ENCODE results near the gene CDKN1A.

CDKN1A gene

GRCh38 chr6:36699348-36699747 is 20.8 kb downstream of the CDKN1A start:
- no peaks in the 10 kb centered on the region for H3K27me3 ChIP-seq (replicated peaks; ENCODE audit: insufficient read depth, low read length)
- H2AFZ ChIP-seq (ENCODE audit: low read length): no peak overlapping the region
- no peaks in the 10 kb centered on the region for H3F3A ChIP-seq (ENCODE audit: insufficient read depth, low read length)
- H3K9ac ChIP-seq (ENCODE audit: low read length): no peak overlapping the region
- TF ChIP-seq CTCF (IDR thresholded peaks at IDR 0.05; ENCODE audit: low read length) (no peak), EZH2 (optimal IDR thresholded peaks at IDR 0.05; ENCODE audit: low read depth, low read length) (no peak), EZH2phosphoT487 (IDR thresholded peaks at IDR 0.05; ENCODE audit: low read length) (no peak)
- H3K36me3 ChIP-seq (replicated peaks; ENCODE audit: insufficient read depth, low read length): no peaks in the 10 kb centered on the region
- H3K4me3 ChIP-seq (ENCODE audit: low read length): no peak overlapping the region
- H3K9me3 ChIP-seq (replicated peaks; ENCODE audit: insufficient read depth, low read length): no peaks in the 10 kb centered on the region
- no peaks in the 10 kb centered on the region for H3K9me2 ChIP-seq (replicated peaks; ENCODE audit: insufficient read depth, low read length)
- no peaks in the 10 kb centered on the region for H3K79me2 ChIP-seq (ENCODE audit: low read length)
- H3K4me1 ChIP-seq (ENCODE audit: low read length): no peaks in the 10 kb centered on the region
- H3K4me2 ChIP-seq (ENCODE audit: low read depth, low read length): no peak overlapping the region
- DNase-seq: no peak
- no peaks in the 10 kb centered on the region for H4K20me1 ChIP-seq (ENCODE audit: insufficient read depth, low read length)
- H3K27ac ChIP-seq (ENCODE audit: low read length): no peak overlapping the region

- no peak overlapping the region for H3K4me2 ChIP-seq (ENCODE audit: low read depth, low read length)
- no peaks in the 10 kb centered on the region for H3K79me2 ChIP-seq (ENCODE audit: low read length)
- no peak for TF ChIP-seq CTCF (IDR thresholded peaks at IDR 0.05; ENCODE audit: low read length)
- TF ChIP-seq EZH2 (optimal IDR thresholded peaks at IDR 0.05; ENCODE audit: low read depth, low read length): no peak
- TF ChIP-seq EZH2phosphoT487 (IDR thresholded peaks at IDR 0.05; ENCODE audit: low read length): no peak
- no peaks in the 10 kb centered on the region for H3K9me2 ChIP-seq (replicated peaks; ENCODE audit: insufficient read depth, low read length)
- H3K27me3 ChIP-seq (replicated peaks; ENCODE audit: insufficient read depth, low read length): no peaks in the 10 kb centered on the region
- no peaks in the 10 kb centered on the region for H3F3A ChIP-seq (ENCODE audit: insufficient read depth, low read length)
- H3K36me3 ChIP-seq (replicated peaks; ENCODE audit: insufficient read depth, low read length): no peaks in the 10 kb centered on the region
- no peak overlapping the region for H2AFZ ChIP-seq (ENCODE audit: low read length)
- no peaks in the 10 kb centered on the region for H4K20me1 ChIP-seq (ENCODE audit: insufficient read depth, low read length)
- H3K9me3 ChIP-seq (replicated peaks; ENCODE audit: insufficient read depth, low read length): no peaks in the 10 kb centered on the region
- H3K4me1 ChIP-seq (ENCODE audit: low read length): no peaks in the 10 kb centered on the region
- H3K9ac ChIP-seq (ENCODE audit: low read length): no peak overlapping the region
- H3K4me3 ChIP-seq (ENCODE audit: low read length): no peak overlapping the region
- DNase-seq: no peak
- no peak overlapping the region for H3K27ac ChIP-seq (ENCODE audit: low read length)
Observed at GRCh38 chr6:36700071-36700812, 21.7 kb downstream of the CDKN1A start.

- Histone ChIP-seq H3K4me1 (ENCODE audit: low read length) (no peaks in the 10 kb centered on the region), H3K4me3 (ENCODE audit: low read length) (no peak overlapping the region), H3F3A (ENCODE audit: insufficient read depth, low read length) (no peaks in the 10 kb centered on the region), H3K27ac (ENCODE audit: low read length) (no peak overlapping the region), H3K36me3 (replicated peaks; ENCODE audit: insufficient read depth, low read length) (no peaks in the 10 kb centered on the region), H3K27me3 (replicated peaks; ENCODE audit: insufficient read depth, low read length) (no peaks in the 10 kb centered on the region), H3K9me3 (replicated peaks; ENCODE audit: insufficient read depth, low read length) (no peaks in the 10 kb centered on the region), H3K79me2 (ENCODE audit: low read length) (no peaks in the 10 kb centered on the region), H3K9me2 (replicated peaks; ENCODE audit: insufficient read depth, low read length) (no peaks in the 10 kb centered on the region), H2AFZ (ENCODE audit: low read length) (no peak overlapping the region), H4K20me1 (ENCODE audit: insufficient read depth, low read length) (no peaks in the 10 kb centered on the region), H3K9ac (ENCODE audit: low read length) (no peak overlapping the region), H3K4me2 (ENCODE audit: low read depth, low read length) (no peak overlapping the region)
- TF ChIP-seq CTCF (IDR thresholded peaks at IDR 0.05; ENCODE audit: low read length): no peak
- no peak for TF ChIP-seq EZH2phosphoT487 (IDR thresholded peaks at IDR 0.05; ENCODE audit: low read length)
- TF ChIP-seq EZH2 (optimal IDR thresholded peaks at IDR 0.05; ENCODE audit: low read depth, low read length): no peak
- no peak for DNase-seq
Observed at GRCh38 chr6:36700831-36701230, 22.3 kb downstream of the CDKN1A start.

Data from MM.1S (cell line).